ENCODE measurements around the gene FGF14.

DNA sequence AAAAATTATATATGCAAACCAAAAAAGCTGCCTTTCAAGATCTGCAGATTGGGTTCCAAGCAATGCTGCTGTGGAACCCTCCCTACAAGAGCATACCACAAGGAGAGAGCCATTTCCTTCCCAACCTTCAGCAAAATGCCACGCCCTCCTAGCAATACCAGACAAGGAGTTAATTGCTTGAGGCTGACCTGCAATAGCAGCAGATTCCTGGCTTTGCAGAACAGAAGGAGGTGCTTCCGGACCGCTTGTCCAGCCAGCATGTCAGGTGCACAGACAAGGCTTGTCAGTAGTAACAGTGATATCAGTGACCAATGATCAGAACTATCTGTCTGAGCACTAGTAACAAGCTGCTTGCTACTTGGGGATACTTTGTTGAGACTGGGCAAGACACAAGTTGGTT lies 301.6 kb downstream of the FGF14 start:
- TF ChIP-seq, protein P1, sequence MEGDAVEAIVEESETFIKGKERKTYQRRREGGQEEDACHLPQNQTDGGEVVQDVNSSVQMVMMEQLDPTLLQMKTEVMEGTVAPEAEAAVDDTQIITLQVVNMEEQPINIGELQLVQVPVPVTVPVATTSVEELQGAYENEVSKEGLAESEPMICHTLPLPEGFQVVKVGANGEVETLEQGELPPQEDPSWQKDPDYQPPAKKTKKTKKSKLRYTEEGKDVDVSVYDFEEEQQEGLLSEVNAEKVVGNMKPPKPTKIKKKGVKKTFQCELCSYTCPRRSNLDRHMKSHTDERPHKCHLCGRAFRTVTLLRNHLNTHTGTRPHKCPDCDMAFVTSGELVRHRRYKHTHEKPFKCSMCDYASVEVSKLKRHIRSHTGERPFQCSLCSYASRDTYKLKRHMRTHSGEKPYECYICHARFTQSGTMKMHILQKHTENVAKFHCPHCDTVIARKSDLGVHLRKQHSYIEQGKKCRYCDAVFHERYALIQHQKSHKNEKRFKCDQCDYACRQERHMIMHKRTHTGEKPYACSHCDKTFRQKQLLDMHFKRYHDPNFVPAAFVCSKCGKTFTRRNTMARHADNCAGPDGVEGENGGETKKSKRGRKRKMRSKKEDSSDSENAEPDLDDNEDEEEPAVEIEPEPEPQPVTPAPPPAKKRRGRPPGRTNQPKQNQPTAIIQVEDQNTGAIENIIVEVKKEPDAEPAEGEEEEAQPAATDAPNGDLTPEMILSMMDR (IDR thresholded peaks at IDR 0.05), result no peak
- no peak for TF ChIP-seq POLR2A (IDR thresholded peaks at IDR 0.05)

All from lower leg skin (tissue), 3 donors.